GM21737 (cell line): ENCODE measurements around the gene CCDC69.
A peak's percentile ranks its signal among the peaks of the same experiment; 100 is the strongest.

Experiments
- ATAC-seq: cut with Tn5 transposase; IDR thresholded peaks from one replicate; pipeline ENCODE4 v1.9.1; 2021; ENCODE audit warnings: mild to moderate bottlenecking, moderate library complexity; ENCODE audit not compliant: unreplicated experiment

Gene CCDC69

GRCh38 chr5:151147033-151147432, 76.9 kb downstream of the CCDC69 start:
- no peak for ATAC-seq

GRCh38 chr5:151146061-151146460, 77.8 kb downstream of the CCDC69 start:
- no peak for ATAC-seq

GRCh38 chr5:151144922-151145321, 79.0 kb downstream of the CCDC69 start:
- no peak for ATAC-seq

GRCh38 chr5:151144275-151144674, 79.6 kb downstream of the CCDC69 start:
- no peak for ATAC-seq

- ATAC-seq = no peak
Measured at GRCh38 chr5:151143645-151144044, 80.2 kb downstream of the CCDC69 start.

GRCh38 chr5:151142933-151143332, 81.0 kb downstream of the CCDC69 start:
- ATAC-seq = no peak

- ATAC-seq = peak; percentile 88
Measured at GRCh38 chr5:151141535-151141934, 82.4 kb downstream of the CCDC69 start.

- ATAC-seq = no peak
Measured at GRCh38 chr5:151140686-151141459, 83.0 kb downstream of the CCDC69 start.

GRCh38 chr5:151139646-151140045, 84.2 kb downstream of the CCDC69 start:
- ATAC-seq = no peak

GRCh38 chr5:151139015-151139414, 84.9 kb downstream of the CCDC69 start:
- no peak for ATAC-seq

- ATAC-seq = no peak
Measured at GRCh38 chr5:151138114-151138513, 85.8 kb downstream of the CCDC69 start.

GRCh38 chr5:151137067-151137825, 86.6 kb downstream of the CCDC69 start:
- no peak for ATAC-seq

- peak; percentile 56 for ATAC-seq
Measured at GRCh38 chr5:151134228-151134627, 89.7 kb downstream of the CCDC69 start.

GRCh38 chr5:151132963-151133362, 90.9 kb downstream of the CCDC69 start:
- ATAC-seq = no peak
